ENCODE measurements around the gene MMP19. TPM values are rescaled to one million over a fixed set of nuclear protein-coding genes. Genes with fewer than 3 reads are reported as not detected.
A peak's percentile ranks its signal among the peaks of the same experiment; 100 is the strongest.

The MMP19 gene
- total RNA-seq, 3 donors from 2014 or later = not detected

GRCh38 chr12:55831447-55831815 is 11.3 kb downstream of the MMP19 start:
- Mint-ChIP-seq H3K4me3 (peak overlapping the region; percentile 93), H3K27me3 (ENCODE audit: low read depth) (no peaks in the 10 kb centered on the region), H3K4me1 (ENCODE audit: low read depth) (peaks cover 33% of the 10 kb centered on the region), H3K36me3 (ENCODE audit: insufficient read depth) (peaks cover 12% of the 10 kb centered on the region), H3K9me3 (no peaks in the 10 kb centered on the region)
- ATAC-seq (no peak), DNase-seq (no peak)

DNA sequence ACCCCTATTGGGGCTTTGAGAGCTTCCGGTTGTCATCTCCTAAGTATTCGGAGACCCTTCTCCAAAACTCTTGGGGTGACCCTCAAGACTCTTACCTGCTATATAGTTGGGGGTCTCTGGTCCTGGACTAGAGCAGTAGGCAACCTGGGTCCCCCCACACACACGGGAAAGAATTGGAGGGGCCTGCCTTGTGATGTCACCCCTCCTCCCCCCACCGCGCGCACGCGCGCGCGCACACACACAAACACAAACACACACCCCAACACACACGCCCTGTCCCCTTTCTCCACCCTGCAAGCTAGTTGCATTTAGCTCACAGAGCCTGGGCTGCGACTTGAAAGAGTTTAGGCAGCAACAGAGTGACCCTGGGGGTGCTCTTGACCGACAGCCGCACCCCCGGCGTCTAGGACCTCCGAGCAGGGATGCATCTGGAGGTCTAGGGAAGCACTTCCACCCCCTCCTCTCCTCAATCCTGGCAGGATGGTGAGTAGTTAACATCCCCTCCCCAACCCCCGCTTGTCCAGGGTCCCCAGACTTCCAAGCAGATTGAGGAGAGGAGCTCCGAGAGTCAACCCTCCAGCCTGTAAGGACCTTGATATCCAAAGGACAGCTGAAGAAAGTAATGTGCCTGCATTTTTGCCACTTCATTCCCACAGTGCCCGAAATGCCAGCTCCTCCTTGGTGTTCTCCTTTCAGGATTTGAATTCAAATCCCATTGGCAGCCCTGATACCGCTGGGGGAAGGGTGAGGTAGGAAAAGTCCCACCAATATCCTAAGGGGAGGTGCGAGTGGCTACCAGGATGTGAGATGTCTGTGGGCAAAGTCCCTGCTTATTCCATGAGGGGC is 11.9 kb downstream of the MMP19 start:
- peaks cover 38% of the 10 kb centered on the region for H3K4me1 Mint-ChIP-seq (ENCODE audit: low read depth)
- ATAC-seq = no peak
- no peaks in the 10 kb centered on the region for H3K27me3 Mint-ChIP-seq (ENCODE audit: low read depth)

DNA sequence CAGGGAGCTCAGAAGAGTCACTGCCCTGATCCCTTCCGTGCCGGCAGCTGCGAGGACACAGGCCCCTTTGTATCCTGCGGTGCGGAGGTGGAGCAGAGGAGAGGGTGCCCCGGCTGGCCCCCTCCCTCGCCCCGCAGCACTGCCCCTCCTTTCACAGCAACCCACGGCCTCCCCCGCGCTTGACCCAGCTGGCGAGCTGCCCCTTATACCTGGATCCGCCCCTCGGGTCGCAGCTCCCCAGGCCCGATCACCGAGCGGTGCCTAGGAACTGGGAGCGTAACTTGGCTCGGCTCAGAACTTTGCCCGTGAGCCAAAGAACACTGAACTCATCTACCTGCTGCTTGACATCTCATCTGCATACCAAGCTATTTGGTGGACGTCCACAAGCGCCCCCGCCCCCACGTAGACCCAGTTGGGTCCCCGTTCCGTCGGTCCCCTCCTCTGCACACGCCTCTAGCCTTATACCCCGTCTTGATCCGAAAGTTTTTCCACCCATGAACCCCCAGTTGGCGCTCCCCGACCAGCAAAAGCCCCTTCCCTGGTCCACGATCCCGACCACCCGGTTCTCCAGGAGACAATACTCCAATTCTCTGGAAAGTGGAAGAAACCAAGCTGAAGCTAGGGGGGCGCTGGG is 12.7 kb downstream of the MMP19 start:
- Mint-ChIP-seq H3K4me3 (peak overlapping the region; percentile 93), H3K4me1 (ENCODE audit: low read depth) (peaks cover 42% of the 10 kb centered on the region), H3K27me3 (ENCODE audit: low read depth) (no peaks in the 10 kb centered on the region), H3K36me3 (ENCODE audit: insufficient read depth) (peaks cover 12% of the 10 kb centered on the region), H3K9me3 (no peaks in the 10 kb centered on the region)
- ATAC-seq (peak; percentile 16 to 24), DNase-seq (peak; percentile 17)

More for the DNA sequence above, 11.9 kb downstream of the MMP19 start:
- Mint-ChIP-seq H3K9me3 (no peaks in the 10 kb centered on the region), H3K4me3 (peak overlapping the region; percentile 93), H3K36me3 (ENCODE audit: insufficient read depth) (peaks cover 12% of the 10 kb centered on the region)
- peak; percentile 49 for DNase-seq

DNA sequence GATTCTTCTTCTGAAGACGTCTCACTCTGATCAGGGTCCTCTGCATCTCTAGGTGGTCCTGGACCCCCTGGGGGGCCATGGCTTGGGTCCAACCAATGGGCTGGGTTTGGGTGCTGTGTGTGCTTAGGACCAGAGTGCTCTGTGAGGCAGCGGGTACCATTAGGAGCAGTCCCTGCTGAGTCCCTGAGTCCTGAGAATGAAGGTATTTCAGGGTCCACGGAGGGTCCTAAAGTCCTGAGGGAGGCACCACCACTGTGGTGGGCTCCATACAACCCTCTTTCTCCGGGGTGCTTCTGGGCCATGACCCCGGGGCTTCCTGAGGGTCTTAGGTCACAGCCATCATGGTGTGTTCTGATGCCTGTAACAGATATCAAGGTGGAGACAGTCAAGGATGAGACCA is 14.4 kb downstream of the MMP19 start:
- H3K36me3 Mint-ChIP-seq (ENCODE audit: insufficient read depth) = peaks cover 13% of the 10 kb centered on the region
- H3K4me1 Mint-ChIP-seq (ENCODE audit: low read depth) = peaks cover 50% of the 10 kb centered on the region
- H3K9me3 Mint-ChIP-seq = no peaks in the 10 kb centered on the region
- H3K4me3 Mint-ChIP-seq = peak overlapping the region; percentile 93
- H3K27me3 Mint-ChIP-seq (ENCODE audit: low read depth) = no peaks in the 10 kb centered on the region
- ATAC-seq (no peak), DNase-seq (no peak)

GRCh38 chr12:55827806-55828205 is 14.9 kb downstream of the MMP19 start:
- no peak for ATAC-seq

GRCh38 chr12:55824726-55825125 is 18.0 kb downstream of the MMP19 start:
- H3K36me3 Mint-ChIP-seq (ENCODE audit: insufficient read depth) = peaks cover 33% of the 10 kb centered on the region
- ATAC-seq (no peak), DNase-seq (no peak)
- no peaks in the 10 kb centered on the region for H3K9me3 Mint-ChIP-seq
- peak overlapping the region; percentile 44 for H3K4me3 Mint-ChIP-seq
- H3K4me1 Mint-ChIP-seq (ENCODE audit: low read depth) = peaks cover 35% of the 10 kb centered on the region
- no peaks in the 10 kb centered on the region for H3K27me3 Mint-ChIP-seq (ENCODE audit: low read depth)

More at GRCh38 chr12:55827806-55828205, 14.9 kb downstream of the MMP19 start:
- Mint-ChIP-seq H3K4me3 (peak overlapping the region; percentile 93), H3K4me1 (ENCODE audit: low read depth) (peaks cover 50% of the 10 kb centered on the region), H3K27me3 (ENCODE audit: low read depth) (no peaks in the 10 kb centered on the region), H3K9me3 (no peaks in the 10 kb centered on the region), H3K36me3 (ENCODE audit: insufficient read depth) (peaks cover 17% of the 10 kb centered on the region)
- DNase-seq = no peak

DNA sequence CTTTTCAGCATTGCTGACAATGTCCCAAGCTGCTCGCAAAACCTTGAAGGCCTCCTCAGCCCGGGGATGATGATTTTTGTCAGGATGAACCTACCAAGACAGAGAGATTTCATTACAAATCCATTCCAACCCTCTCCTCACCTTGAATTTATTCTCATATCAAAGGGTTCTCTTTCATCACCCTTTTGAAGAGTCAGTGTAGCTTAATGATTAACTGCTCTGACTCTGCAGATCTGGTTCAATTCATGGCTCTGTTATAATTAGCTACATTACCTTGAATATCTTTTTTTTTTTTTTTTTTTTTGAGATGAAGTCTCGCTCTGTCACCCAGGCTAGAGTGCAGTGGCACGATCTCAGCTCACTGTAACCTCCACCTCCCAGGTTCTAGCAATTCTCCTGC is 19.3 kb downstream of the MMP19 start:
- Mint-ChIP-seq H3K36me3 (ENCODE audit: insufficient read depth) (peaks cover 39% of the 10 kb centered on the region), H3K27me3 (ENCODE audit: low read depth) (no peaks in the 10 kb centered on the region), H3K9me3 (no peaks in the 10 kb centered on the region), H3K4me3 (no peak overlapping the region), H3K4me1 (ENCODE audit: low read depth) (peaks cover 44% of the 10 kb centered on the region)
- ATAC-seq (no peak), DNase-seq (no peak)

- Mint-ChIP-seq H3K36me3 (ENCODE audit: insufficient read depth) (peaks cover 28% of the 10 kb centered on the region), H3K9me3 (no peaks in the 10 kb centered on the region), H3K27me3 (ENCODE audit: low read depth) (no peaks in the 10 kb centered on the region), H3K4me3 (no peak overlapping the region), H3K4me1 (ENCODE audit: low read depth) (peaks cover 35% of the 10 kb centered on the region)
- DNase-seq (no peak), ATAC-seq (no peak)
These were observed 20.5 kb downstream of the MMP19 start for GRCh38 chr12:55822228-55822627.

- Mint-ChIP-seq H3K36me3 (ENCODE audit: insufficient read depth) (peaks cover 27% of the 10 kb centered on the region), H3K4me3 (no peak overlapping the region), H3K27me3 (ENCODE audit: low read depth) (no peaks in the 10 kb centered on the region), H3K9me3 (no peaks in the 10 kb centered on the region), H3K4me1 (ENCODE audit: low read depth) (peaks cover 29% of the 10 kb centered on the region)
- DNase-seq (no peak), ATAC-seq (no peak)
These were observed 22.1 kb downstream of the MMP19 start for GRCh38 chr12:55820679-55821078.

DNA sequence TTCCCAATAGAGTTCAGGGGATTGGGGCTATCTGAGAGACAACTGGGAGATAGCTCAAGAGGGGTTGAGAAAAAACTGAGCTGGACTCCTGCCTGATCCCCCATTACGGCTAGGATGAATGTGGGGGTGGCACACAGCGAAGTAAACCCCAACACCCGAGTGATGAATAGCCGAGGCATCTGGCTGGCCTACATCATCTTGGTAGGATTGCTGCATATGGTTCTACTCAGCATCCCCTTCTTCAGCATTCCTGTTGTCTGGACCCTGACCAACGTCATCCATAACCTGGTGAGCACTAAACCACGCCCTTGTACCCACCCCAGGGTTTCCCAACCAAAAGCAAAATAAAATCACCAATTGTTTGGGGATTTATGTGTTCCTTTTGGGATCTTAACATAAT is 23.9 kb downstream of the MMP19 start:
- no peaks in the 10 kb centered on the region for H3K27me3 Mint-ChIP-seq (ENCODE audit: low read depth)
- H3K4me1 Mint-ChIP-seq (ENCODE audit: low read depth) = peaks cover 36% of the 10 kb centered on the region
- H3K9me3 Mint-ChIP-seq = no peaks in the 10 kb centered on the region
- peaks cover 31% of the 10 kb centered on the region for H3K36me3 Mint-ChIP-seq (ENCODE audit: insufficient read depth)
- ATAC-seq (no peak), DNase-seq (no peak)
- H3K4me3 Mint-ChIP-seq = no peak overlapping the region

DNA sequence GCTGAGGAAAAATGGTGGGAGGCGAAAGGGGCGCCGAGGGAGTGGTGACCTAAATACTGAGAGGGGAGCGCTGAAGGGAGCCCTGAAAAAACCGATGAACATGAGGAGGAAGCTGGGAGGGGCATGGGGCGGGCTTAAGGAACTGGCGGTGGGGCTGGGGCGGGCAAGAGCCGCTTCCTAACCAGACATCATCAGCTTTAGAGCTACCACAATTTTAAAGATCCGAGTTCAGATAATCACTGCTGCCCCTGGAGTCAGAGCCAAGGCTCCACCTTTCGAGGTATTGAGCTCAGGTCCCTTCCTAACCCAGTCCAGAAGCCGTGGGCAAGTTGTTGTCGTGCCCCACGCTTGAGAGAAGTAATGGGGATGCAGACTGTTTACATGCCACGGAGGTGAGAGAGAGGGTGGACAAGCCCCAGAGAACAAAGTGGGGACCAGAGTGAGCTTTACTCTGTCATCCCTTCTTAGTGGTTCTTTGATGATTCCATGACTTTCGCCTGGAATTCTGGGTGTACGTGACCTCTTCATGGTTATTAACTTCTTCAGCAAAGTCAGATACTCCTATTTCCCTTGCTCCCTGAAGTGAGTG is 24.5 kb downstream of the MMP19 start:
- Mint-ChIP-seq H3K4me1 (ENCODE audit: low read depth) (peaks cover 39% of the 10 kb centered on the region), H3K4me3 (no peak overlapping the region), H3K27me3 (ENCODE audit: low read depth) (no peaks in the 10 kb centered on the region), H3K36me3 (ENCODE audit: insufficient read depth) (peaks cover 29% of the 10 kb centered on the region), H3K9me3 (no peaks in the 10 kb centered on the region)
- ATAC-seq (peak; percentile 56 to 61), DNase-seq (no peak)

- Mint-ChIP-seq H3K4me1 (ENCODE audit: low read depth) (peaks cover 46% of the 10 kb centered on the region), H3K27me3 (ENCODE audit: low read depth) (no peaks in the 10 kb centered on the region), H3K36me3 (ENCODE audit: insufficient read depth) (peaks cover 27% of the 10 kb centered on the region), H3K9me3 (no peaks in the 10 kb centered on the region), H3K4me3 (no peak within 1 kb of the TSS)
- peak; percentile 97 for ATAC-seq
- peak; percentile 90 for DNase-seq
These were observed 25.2 kb downstream of the MMP19 start, which contains the start of the genes ORMDL2 and SARNP for GRCh38 chr12:55817345-55818139. TSS of gene ORMDL2 (plus strand) at chr12:55818041. CDS start at chr12:55819000, 959 bp downstream. TSS of gene SARNP (minus strand) at chr12:55817724. CDS start at chr12:55817701, 23 bp downstream.

DNA sequence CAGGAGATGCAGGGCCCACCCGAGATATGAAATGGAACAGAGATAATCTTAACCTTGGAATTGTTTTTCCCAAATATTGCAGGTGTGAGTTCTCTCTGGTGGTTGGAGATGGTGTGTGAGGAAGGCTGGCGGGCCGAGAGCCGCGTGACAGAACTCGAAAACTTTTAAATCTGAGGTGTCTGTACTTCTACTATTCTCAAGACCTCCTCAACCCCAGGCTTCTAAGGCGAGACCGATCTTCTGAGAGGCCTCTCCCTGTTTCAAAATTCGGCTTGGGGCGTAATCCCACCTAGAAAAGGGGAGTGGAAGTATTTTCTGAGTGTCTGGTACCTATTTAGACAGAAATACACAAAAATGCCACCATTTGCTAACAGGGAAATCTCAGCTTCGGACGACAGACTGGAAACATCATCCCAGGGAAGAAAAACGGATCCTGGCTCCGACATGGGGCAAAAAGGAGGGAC is 25.8 kb downstream of the MMP19 start:
- Mint-ChIP-seq H3K4me1 (ENCODE audit: low read depth) (peaks cover 50% of the 10 kb centered on the region), H3K36me3 (ENCODE audit: insufficient read depth) (peaks cover 23% of the 10 kb centered on the region), H3K27me3 (ENCODE audit: low read depth) (no peaks in the 10 kb centered on the region), H3K9me3 (no peaks in the 10 kb centered on the region), H3K4me3 (no peak overlapping the region)
- no peak for DNase-seq
- ATAC-seq = no peak

DNA sequence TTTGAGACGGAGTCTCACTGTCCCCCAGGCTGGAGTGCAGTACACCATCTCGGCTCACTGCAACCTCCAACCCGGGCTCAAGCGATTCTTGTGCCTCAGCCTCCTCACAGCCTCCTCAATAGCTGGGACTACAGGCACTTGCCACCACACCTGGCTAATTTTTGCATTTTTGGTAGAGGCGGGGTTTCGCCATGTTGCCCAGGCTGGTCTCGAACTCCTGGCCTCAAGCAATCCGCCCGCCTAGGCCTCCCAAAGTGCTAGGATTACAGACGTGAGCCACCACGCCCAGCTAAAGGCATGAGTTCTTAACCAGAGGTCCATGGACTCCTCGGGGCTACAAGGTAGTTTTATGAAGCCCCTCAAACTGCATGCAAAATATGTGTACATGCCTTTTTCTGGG is 27.3 kb downstream of the MMP19 start:
- Mint-ChIP-seq H3K4me3 (no peak overlapping the region), H3K9me3 (no peaks in the 10 kb centered on the region), H3K36me3 (ENCODE audit: insufficient read depth) (peaks cover 18% of the 10 kb centered on the region), H3K4me1 (ENCODE audit: low read depth) (peaks cover 57% of the 10 kb centered on the region), H3K27me3 (ENCODE audit: low read depth) (no peaks in the 10 kb centered on the region)
- no peak for ATAC-seq
- no peak for DNase-seq
